HCT116 (cell line): ENCODE measurements around the gene ZBTB20. TPM values are rescaled to one million over a fixed set of nuclear protein-coding genes. Genes with fewer than 3 reads are reported as not detected.
A peak's percentile ranks its signal among the peaks of the same experiment; 100 is the strongest.

ENCODE experiments used
- ATAC-seq: fragments of 200-7000 bp; cut with Tn5 transposase; 2 replicates; pipeline ENCODE4 v1.9.1; 2020; ENCODE audit warnings: mild to moderate bottlenecking, moderate library complexity
- BruUV-seq: library from RNA; stranded (reverse); fragments of 400-500 nt; replicated peaks from 2 replicates; lab custom pipeline; 2021; lab: Mats Ljungman, UMichigan
- CTCF ChIA-PET: fragments of 300-600 bp; sonication (Branson Sonifier 250); formaldehyde crosslinking; loops from one replicate; lab custom pipeline; 2021; ENCODE audit warnings: antibody characterized with exemption; lab: Charles Lee
- POLR2A ChIA-PET: fragments of 300-600, 350-600 bp; sonication (Branson Sonifier 250); formaldehyde crosslinking; loops from one replicate; lab custom pipeline; 2021; ENCODE audit warnings: antibody characterized with exemption; lab: Charles Lee
- RAD21 ChIA-PET, 2 experiments: fragments of 300-600 bp; sonication (Branson Sonifier 250); formaldehyde crosslinking; loops; one replicate each; lab custom pipeline; 2023; ENCODE audit warnings: low total read pairs in 2 of 2; ENCODE audit not compliant: uncharacterized antibody in 2 of 2, unreplicated experiment in 2 of 2, low non-redundant PET in 1 of 2; lab: Charles Lee
- DNase-seq: peaks from one replicate; pipeline ENCODE4 v3.0.0-alpha.2; 2010; ENCODE audit warnings: low read depth, low spot score
- H2AFZ ChIP-seq: fragments of 200-600 bp; shearing (Covaris generic), sonication (generic); 2 replicates; pipeline ENCODE4 v1.6.1; 2017; ENCODE audit warnings: low read depth, mixed run types, mixed read lengths, antibody characterized with exemption, low read length; ENCODE audit not compliant: poor library complexity, severe bottlenecking
- H3K27ac ChIP-seq: 2 replicates; pipeline ENCODE4 v1.5.1; 2012; ENCODE audit warnings: low read depth, low read length
- H3K27me3 ChIP-seq: fragments of 200-600 bp; sonication (generic); 2 replicates; pipeline ENCODE4 v1.6.1; 2016; ENCODE audit warnings: mixed run types, low read length, mixed read lengths; ENCODE audit not compliant: insufficient read depth
- H3K36me3 ChIP-seq, 2 experiments: fragments of 200-500 bp in 1 of 2; fragments of 200-600 bp in 1 of 2; sonication (Bioruptor generic) in 1 of 2; sonication (generic) in 1 of 2; 2 replicates each; pipeline versions ENCODE4 v1.5.1 to v1.6.1; 2014 to 2016; ENCODE audit warnings: low read length in 2 of 2, inconsistent platforms in 1 of 2, mixed read lengths in 1 of 2, mixed run types in 1 of 2; ENCODE audit not compliant: insufficient read depth in 2 of 2, control insufficient read depth in 1 of 2
- H3K4me1 ChIP-seq, 2 experiments: fragments of 200-600 bp in 1 of 2; sonication (generic) in 1 of 2; 2 replicates each; pipeline versions ENCODE4 v1.5.1 to v1.6.1; 2012 to 2017; ENCODE audit warnings: low read length in 2 of 2, inconsistent platforms in 1 of 2, mild to moderate bottlenecking in 1 of 2, mixed read lengths in 1 of 2, mixed run types in 1 of 2, moderate library complexity in 1 of 2; ENCODE audit not compliant: insufficient read depth in 2 of 2, control insufficient read depth in 1 of 2
- H3K4me2 ChIP-seq: fragments of 200-600 bp; sonication (generic); 2 replicates; pipeline ENCODE4 v1.6.1; 2017; ENCODE audit warnings: mixed run types, low read length, mixed read lengths
- H3K4me3 ChIP-seq, 2 experiments: fragments of 200-600 bp in 1 of 2; sonication (generic) in 1 of 2; replicated peaks in 1 of 2; 2 replicates each; pipeline ENCODE4 v1.5.1; 2011 to 2016; ENCODE audit warnings: low read length in 2 of 2, control low read depth in 1 of 2, low read depth in 1 of 2, mild to moderate bottlenecking in 1 of 2, mixed read lengths in 1 of 2, mixed run types in 1 of 2
- H3K79me2 ChIP-seq: fragments of 200-600 bp; sonication (generic); 2 replicates; pipeline ENCODE4 v1.6.1; 2017; ENCODE audit warnings: mild to moderate bottlenecking, mixed run types, low read length, moderate library complexity, mixed read lengths; ENCODE audit not compliant: insufficient read depth
- H3K9ac ChIP-seq: fragments of 200-600 bp; sonication (generic); 2 replicates; pipeline ENCODE4 v1.6.1; 2016; ENCODE audit warnings: low read length, mixed read lengths
- H3K9me2 ChIP-seq: fragments of 200-600 bp; sonication (generic), shearing (Covaris generic); 2 replicates; pipeline ENCODE4 v1.6.1; 2017; ENCODE audit warnings: mixed run types, mild to moderate bottlenecking, moderate library complexity; ENCODE audit not compliant: insufficient read depth
- H3K9me3 ChIP-seq, 2 experiments: fragments of 200-500 bp in 1 of 2; fragments of 200-600 bp in 1 of 2; sonication (Bioruptor generic) in 1 of 2; sonication (generic) in 1 of 2; 2 replicates each; pipeline ENCODE4 v1.6.1; 2014 to 2017; ENCODE audit warnings: low read length in 2 of 2, mixed read lengths in 2 of 2, inconsistent platforms in 1 of 2, low read depth in 1 of 2, mild to moderate bottlenecking in 1 of 2, mixed run types in 1 of 2, moderate library complexity in 1 of 2; ENCODE audit not compliant: control insufficient read depth in 1 of 2, insufficient read depth in 1 of 2
- H4K20me1 ChIP-seq: fragments of 200-600 bp; sonication (generic), shearing (Covaris generic); 2 replicates; pipeline ENCODE4 v1.6.1; 2017; ENCODE audit warnings: mixed run types, mild to moderate bottlenecking, moderate library complexity; ENCODE audit not compliant: insufficient read depth
- CBX3 ChIP-seq: IDR thresholded peaks from 2 replicates; pipeline ENCODE4 v1.6.1; 2012; ENCODE audit warnings: low read depth
- ELF1 ChIP-seq: IDR thresholded peaks from 2 replicates; pipeline ENCODE4 v1.6.1; 2012; ENCODE audit warnings: low read depth, borderline replicate concordance
- EZH2phosphoT487 ChIP-seq: fragments of 200-600 bp; IDR thresholded peaks from 2 replicates; pipeline ENCODE4 v1.6.1; 2018; ENCODE audit warnings: antibody characterized with exemption, borderline replicate concordance
- FOSL1 ChIP-seq: IDR thresholded peaks from 2 replicates; pipeline ENCODE4 v1.6.1; 2012; ENCODE audit warnings: low read depth
- JUND ChIP-seq: IDR thresholded peaks from 2 replicates; pipeline ENCODE4 v1.6.1; 2012
- POLR2AphosphoS5 ChIP-seq: IDR thresholded peaks from 2 replicates; pipeline ENCODE4 v1.6.1; 2011; ENCODE audit warnings: mild to moderate bottlenecking, low read depth, low read length, moderate library complexity
- RAD21 ChIP-seq: IDR thresholded peaks from 2 replicates; pipeline ENCODE4 v1.6.1; 2012; ENCODE audit warnings: low read depth, mild to moderate bottlenecking
- SIN3A ChIP-seq: IDR thresholded peaks from 2 replicates; pipeline ENCODE4 v1.6.1; 2012; ENCODE audit warnings: low read depth
- SP1 ChIP-seq: IDR thresholded peaks from 2 replicates; pipeline ENCODE4 v1.6.1; 2012; ENCODE audit warnings: low read depth
- TCF7L2 ChIP-seq: IDR thresholded peaks from 2 replicates; pipeline ENCODE4 v1.7.0; 2011; ENCODE audit warnings: borderline replicate concordance, inconsistent platforms; ENCODE audit not compliant: insufficient read depth, insufficient read length; ENCODE audit errors: extremely low read depth
- YY1 ChIP-seq: IDR thresholded peaks from 2 replicates; pipeline ENCODE4 v1.6.1; 2011; ENCODE audit warnings: low read length, low read depth, moderate library complexity, mild to moderate bottlenecking; ENCODE audit not compliant: insufficient replicate concordance; ENCODE audit errors: extremely low read depth
- ZFX ChIP-seq: fragments of 450-650 bp; IDR thresholded peaks from 2 replicates; pipeline ENCODE4 v1.6.1; 2017
- ZNF274 ChIP-seq: fragments of 200-500 bp; sonication (Bioruptor generic); IDR thresholded peaks from 2 replicates; pipeline ENCODE4 v1.6.1; 2014; ENCODE audit warnings: mild to moderate bottlenecking, low read depth, low read length, inconsistent platforms
- intact Hi-C: fragments of 100-400 bp; cut with micrococcal nuclease; formaldehyde crosslinking; loops from 2 replicates; pipeline ENCODE4 v1.10.0; 2022
- total RNA-seq: library from RNA; stranded (reverse); gene quantifications from one replicate; pipeline ENCODE4 v1.2.1, GENCODE V29; 2021; ENCODE audit not compliant: unreplicated experiment
- TF ChIP-seq, protein P1 (sequence below): IDR thresholded peaks from 2 replicates; pipeline ENCODE4 v1.6.1; 2012; ENCODE audit warnings: low read depth
- TF ChIP-seq, protein P2 (sequence below): IDR thresholded peaks from 2 replicates; pipeline ENCODE4 v1.6.1; 2012

Gene ZBTB20
- total RNA-seq, 1 experiment from 2014 or later, result 42.1 TPM

DNA sequence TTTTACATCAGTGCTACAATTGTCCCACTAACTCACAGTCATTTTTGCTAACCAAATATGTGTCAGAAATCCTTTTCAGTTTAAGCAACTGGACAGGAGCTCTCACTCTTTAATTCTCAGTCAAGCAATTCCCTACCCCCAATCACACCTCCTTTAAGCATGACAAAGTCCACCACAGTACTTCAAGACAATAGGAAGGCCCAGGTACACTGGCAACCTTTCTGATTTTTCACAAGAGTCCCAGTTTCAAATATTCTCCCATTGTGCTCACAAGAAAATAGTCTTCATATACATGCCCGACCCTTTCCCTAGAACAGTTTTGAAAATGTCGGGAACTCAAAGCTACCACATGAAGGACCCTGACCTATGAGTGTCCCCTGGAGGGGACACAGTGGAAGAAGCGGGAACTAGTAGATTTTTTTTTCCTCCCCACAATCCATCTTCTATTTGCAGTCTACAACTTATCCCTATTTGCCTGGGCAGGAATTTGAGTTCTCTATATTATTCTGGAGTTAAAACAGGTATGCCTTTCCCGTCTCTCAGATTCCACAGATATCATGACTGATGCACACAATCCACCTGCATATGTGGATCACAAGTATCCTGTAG is 439.7 kb downstream of the ZBTB20 start:
- Histone ChIP-seq H3K36me3 (peaks cover 0 to 9% of the 10 kb centered on the region in 2 experiments; a peak in 1 of 4 replicates), H3K9me2 (no peaks in the 10 kb centered on the region), H3K79me2 (peaks cover 76% of the 10 kb centered on the region), H4K20me1 (no peaks in the 10 kb centered on the region), H3K9me3 (no peaks in the 10 kb centered on the region), H3K4me2 (peak overlapping the region; percentile 65), H3K4me3 (peak overlapping the region in 1 of 2 experiments; percentile 23; a peak in 2 of 4 replicates), H3K27ac (peak overlapping the region; percentile 79), H3K9ac (peak overlapping the region; percentile 56), H2AFZ (no peak overlapping the region), H3K4me1 (peaks cover 57 to 83% of the 10 kb centered on the region in 2 experiments), H3K27me3 (no peaks in the 10 kb centered on the region)
- ChIA-PET RAD21 (no interaction called here), CTCF (interaction anchor here (1.0 kb wide), 1 partner anchor 122 kb away, joined by 3 read pairs; no protein-coding TSS in a partner anchor), POLR2A (no interaction called here)
- ATAC-seq (peak; percentile 63), DNase-seq (peak; percentile 28)
- intact Hi-C loops, result loop anchor here (5.0 kb wide), 1 partner anchor 60 kb away; no protein-coding TSS in a partner anchor
- TF ChIP-seq SIN3A (no peak), FOSL1 (no peak), RAD21 (peak; percentile 14; the same call in 1 of the 2 replicates), CBX3 (peak; percentile 6; the same call in 1 of the 2 replicates), YY1 (no peak), ZNF274 (no peak), EZH2phosphoT487 (no peak)
- TSS peak; percentile 93 for BruUV-seq

DNA sequence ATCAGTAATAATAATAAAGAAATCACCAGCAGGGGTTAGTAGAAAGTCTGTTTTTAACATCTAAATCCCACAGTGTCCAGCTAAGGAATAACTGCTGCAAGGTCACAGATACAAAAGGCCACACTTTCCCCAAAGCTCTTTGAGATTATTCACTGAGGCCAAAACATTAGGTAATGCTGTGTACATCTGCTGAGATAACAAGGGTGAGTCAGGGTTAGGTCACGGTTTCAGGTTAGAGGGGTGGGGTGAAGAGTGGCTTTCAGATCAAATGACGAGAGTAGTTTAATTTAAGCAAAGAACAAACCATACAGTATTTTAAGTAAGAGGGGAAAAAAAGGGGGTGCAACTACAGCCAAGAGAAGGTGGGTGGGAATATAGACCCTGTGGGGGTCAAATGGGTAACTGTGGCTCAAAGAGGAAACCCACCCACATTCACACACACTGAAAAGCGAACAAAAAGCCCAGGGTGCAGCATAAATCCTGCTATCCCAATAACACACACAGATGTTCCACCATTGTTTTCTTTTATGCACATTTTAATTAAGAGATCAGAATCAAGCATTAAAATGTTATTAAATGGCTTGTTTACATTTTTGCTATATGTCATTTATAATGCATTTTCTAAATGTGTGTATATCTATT is 440.4 kb downstream of the ZBTB20 start:
- DNase-seq, result peak; percentile 88
- ChIA-PET POLR2A (no interaction called here), RAD21 (no interaction called here), CTCF (interaction anchor here (1.0 kb wide), 1 partner anchor 121 kb away, joined by 3 read pairs; no protein-coding TSS in a partner anchor)
- H3K27me3 ChIP-seq, result no peaks in the 10 kb centered on the region
- peaks cover 57 to 86% of the 10 kb centered on the region in 2 experiments for H3K4me1 ChIP-seq
- peak overlapping the region in 1 of 2 experiments; percentile 23; a peak in 2 of 4 replicates for H3K4me3 ChIP-seq
- H3K27ac ChIP-seq, result peak overlapping the region; percentile 79
- ATAC-seq, result peak; percentile 89
- peaks cover 74% of the 10 kb centered on the region for H3K79me2 ChIP-seq
- no TSS peak for BruUV-seq
- no peaks in the 10 kb centered on the region for H4K20me1 ChIP-seq
- intact Hi-C loops, result loop anchor here (5.0 kb wide), 1 partner anchor 59 kb away; no protein-coding TSS in a partner anchor
- H3K9ac ChIP-seq, result peak overlapping the region; percentile 56
- H3K9me2 ChIP-seq, result no peaks in the 10 kb centered on the region
- no peak overlapping the region for H2AFZ ChIP-seq
- peak overlapping the region; percentile 65 for H3K4me2 ChIP-seq
- peaks cover 0 to 6% of the 10 kb centered on the region in 2 experiments; a peak in 1 of 4 replicates for H3K36me3 ChIP-seq
- no peaks in the 10 kb centered on the region for H3K9me3 ChIP-seq
- TF ChIP-seq YY1 (peak; percentile 80), SIN3A (peak; percentile 67; the same call in 1 of the 2 replicates), JUND (peak; percentile 96), POLR2AphosphoS5 (peak; percentile 72), CBX3 (peak; percentile 94), SP1 (peak; percentile 98), TCF7L2 (peak; percentile 75), FOSL1 (peak; percentile 97), ELF1 (no peak), ZFX (no peak)
- TF ChIP-seq, protein P1, sequence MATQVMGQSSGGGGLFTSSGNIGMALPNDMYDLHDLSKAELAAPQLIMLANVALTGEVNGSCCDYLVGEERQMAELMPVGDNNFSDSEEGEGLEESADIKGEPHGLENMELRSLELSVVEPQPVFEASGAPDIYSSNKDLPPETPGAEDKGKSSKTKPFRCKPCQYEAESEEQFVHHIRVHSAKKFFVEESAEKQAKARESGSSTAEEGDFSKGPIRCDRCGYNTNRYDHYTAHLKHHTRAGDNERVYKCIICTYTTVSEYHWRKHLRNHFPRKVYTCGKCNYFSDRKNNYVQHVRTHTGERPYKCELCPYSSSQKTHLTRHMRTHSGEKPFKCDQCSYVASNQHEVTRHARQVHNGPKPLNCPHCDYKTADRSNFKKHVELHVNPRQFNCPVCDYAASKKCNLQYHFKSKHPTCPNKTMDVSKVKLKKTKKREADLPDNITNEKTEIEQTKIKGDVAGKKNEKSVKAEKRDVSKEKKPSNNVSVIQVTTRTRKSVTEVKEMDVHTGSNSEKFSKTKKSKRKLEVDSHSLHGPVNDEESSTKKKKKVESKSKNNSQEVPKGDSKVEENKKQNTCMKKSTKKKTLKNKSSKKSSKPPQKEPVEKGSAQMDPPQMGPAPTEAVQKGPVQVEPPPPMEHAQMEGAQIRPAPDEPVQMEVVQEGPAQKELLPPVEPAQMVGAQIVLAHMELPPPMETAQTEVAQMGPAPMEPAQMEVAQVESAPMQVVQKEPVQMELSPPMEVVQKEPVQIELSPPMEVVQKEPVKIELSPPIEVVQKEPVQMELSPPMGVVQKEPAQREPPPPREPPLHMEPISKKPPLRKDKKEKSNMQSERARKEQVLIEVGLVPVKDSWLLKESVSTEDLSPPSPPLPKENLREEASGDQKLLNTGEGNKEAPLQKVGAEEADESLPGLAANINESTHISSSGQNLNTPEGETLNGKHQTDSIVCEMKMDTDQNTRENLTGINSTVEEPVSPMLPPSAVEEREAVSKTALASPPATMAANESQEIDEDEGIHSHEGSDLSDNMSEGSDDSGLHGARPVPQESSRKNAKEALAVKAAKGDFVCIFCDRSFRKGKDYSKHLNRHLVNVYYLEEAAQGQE, result no peak
- TF ChIP-seq, protein P2, sequence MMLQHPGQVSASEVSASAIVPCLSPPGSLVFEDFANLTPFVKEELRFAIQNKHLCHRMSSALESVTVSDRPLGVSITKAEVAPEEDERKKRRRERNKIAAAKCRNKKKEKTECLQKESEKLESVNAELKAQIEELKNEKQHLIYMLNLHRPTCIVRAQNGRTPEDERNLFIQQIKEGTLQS, result peak; percentile 68
